Rectal smooth muscle tissue (tissue), 1 donor: ENCODE results near the gene ENC1.

Experiments
- H3K27ac ChIP-seq: one replicate; pipeline ENCODE4 v1.7.0; 2013; ENCODE audit warnings: low read depth, low read length, inconsistent platforms
- H3K27me3 ChIP-seq: one replicate; pipeline ENCODE4 v1.7.0; 2013; ENCODE audit warnings: low read length; ENCODE audit not compliant: control insufficient read depth, insufficient read depth
- H3K36me3 ChIP-seq: one replicate; pipeline ENCODE4 v1.7.0; 2013; ENCODE audit warnings: low read length; ENCODE audit not compliant: control insufficient read depth, insufficient read depth
- H3K4me1 ChIP-seq: one replicate; pipeline ENCODE4 v1.7.0; 2013; ENCODE audit warnings: low read length; ENCODE audit not compliant: control insufficient read depth, insufficient read depth
- H3K4me3 ChIP-seq: one replicate; pipeline ENCODE4 v1.7.0; 2013; ENCODE audit warnings: low read length
- H3K9ac ChIP-seq: one replicate; pipeline ENCODE4 v1.7.0; 2013; ENCODE audit warnings: low read length

ENC1 gene

GRCh38 chr5:74638544-74638969 is 2.0 kb downstream of the ENC1 start:
- H3K27ac ChIP-seq = no peak overlapping the region
- H3K27me3 ChIP-seq = no peaks in the 10 kb centered on the region
- H3K36me3 ChIP-seq = peaks cover 4% of the 10 kb centered on the region
- H3K9ac ChIP-seq = no peak overlapping the region
- no peaks in the 10 kb centered on the region for H3K4me1 ChIP-seq
- H3K4me3 ChIP-seq = peak overlapping the region; percentile 91

- Histone ChIP-seq H3K36me3 (peaks cover 4% of the 10 kb centered on the region), H3K4me3 (no peak overlapping the region), H3K27me3 (no peaks in the 10 kb centered on the region), H3K27ac (no peak overlapping the region), H3K9ac (no peak overlapping the region), H3K4me1 (no peaks in the 10 kb centered on the region)
Measured at GRCh38 chr5:74636552-74636951, 4.0 kb downstream of the ENC1 start.

- no peak overlapping the region for H3K27ac ChIP-seq
- H3K4me3 ChIP-seq = no peak overlapping the region
- no peaks in the 10 kb centered on the region for H3K4me1 ChIP-seq
- no peaks in the 10 kb centered on the region for H3K27me3 ChIP-seq
- H3K9ac ChIP-seq = no peak overlapping the region
- H3K36me3 ChIP-seq = peaks cover 4% of the 10 kb centered on the region
Measured at GRCh38 chr5:74636149-74636548, 4.4 kb downstream of the ENC1 start.

GRCh38 chr5:74634611-74635286 is 5.8 kb downstream of the ENC1 start:
- Histone ChIP-seq H3K27me3 (no peaks in the 10 kb centered on the region), H3K4me3 (no peak overlapping the region), H3K4me1 (no peaks in the 10 kb centered on the region), H3K36me3 (peaks cover 4% of the 10 kb centered on the region), H3K27ac (no peak overlapping the region), H3K9ac (no peak overlapping the region)

- H3K4me3 ChIP-seq = no peak overlapping the region
- no peak overlapping the region for H3K27ac ChIP-seq
- no peaks in the 10 kb centered on the region for H3K27me3 ChIP-seq
- no peak overlapping the region for H3K9ac ChIP-seq
- H3K36me3 ChIP-seq = peaks cover 4% of the 10 kb centered on the region
- H3K4me1 ChIP-seq = no peaks in the 10 kb centered on the region
Measured at GRCh38 chr5:74633695-74634094, 6.8 kb downstream of the ENC1 start.

GRCh38 chr5:74632947-74633356 is 7.6 kb downstream of the ENC1 start:
- Histone ChIP-seq H3K9ac (no peak overlapping the region), H3K4me3 (no peak overlapping the region), H3K4me1 (no peaks in the 10 kb centered on the region), H3K27ac (no peak overlapping the region), H3K36me3 (peaks cover 4% of the 10 kb centered on the region), H3K27me3 (no peaks in the 10 kb centered on the region)

- Histone ChIP-seq H3K27me3 (no peaks in the 10 kb centered on the region), H3K36me3 (peaks cover 4% of the 10 kb centered on the region), H3K27ac (no peak overlapping the region), H3K4me1 (no peaks in the 10 kb centered on the region), H3K4me3 (no peak overlapping the region), H3K9ac (no peak overlapping the region)
Measured at GRCh38 chr5:74631081-74631953, 9.2 kb downstream of the ENC1 start.

GRCh38 chr5:74630453-74631066 is 10.0 kb downstream of the ENC1 start:
- H3K9ac ChIP-seq = no peak overlapping the region
- no peaks in the 10 kb centered on the region for H3K4me1 ChIP-seq
- no peaks in the 10 kb centered on the region for H3K27me3 ChIP-seq
- no peaks in the 10 kb centered on the region for H3K36me3 ChIP-seq
- H3K4me3 ChIP-seq = no peak overlapping the region
- no peak overlapping the region for H3K27ac ChIP-seq

- Histone ChIP-seq H3K4me1 (no peaks in the 10 kb centered on the region), H3K36me3 (no peaks in the 10 kb centered on the region), H3K4me3 (no peak overlapping the region), H3K27me3 (no peaks in the 10 kb centered on the region), H3K9ac (no peak overlapping the region), H3K27ac (no peak overlapping the region)
Measured at GRCh38 chr5:74629326-74629725, 11.2 kb downstream of the ENC1 start.

- Histone ChIP-seq H3K27me3 (no peaks in the 10 kb centered on the region), H3K4me3 (no peak overlapping the region), H3K4me1 (no peaks in the 10 kb centered on the region), H3K9ac (no peak overlapping the region), H3K27ac (no peak overlapping the region), H3K36me3 (no peaks in the 10 kb centered on the region)
Measured at GRCh38 chr5:74628359-74628758, 12.2 kb downstream of the ENC1 start.

- H3K27me3 ChIP-seq = no peaks in the 10 kb centered on the region
- no peak overlapping the region for H3K9ac ChIP-seq
- H3K4me1 ChIP-seq = no peaks in the 10 kb centered on the region
- H3K36me3 ChIP-seq = no peaks in the 10 kb centered on the region
- no peak overlapping the region for H3K27ac ChIP-seq
- H3K4me3 ChIP-seq = no peak overlapping the region
Measured at GRCh38 chr5:74627646-74628279, 12.8 kb downstream of the ENC1 start.
